ENCODE data around the gene NBPF20.
"Not testable (repeated sequence)": the region's sequence is repeated elsewhere in the genome, so short reads cannot be mapped to it uniquely, and the experiment has no call there.

NBPF20 gene

GRCh38 chr1:145425436-145426029 lies at the start of gene NBPF20:
NBPF20 (minus strand) TSS chr1:145425603; CDS start chr1:145405272, 20,331 bp downstream.
- peak; percentile 61 for DNase-seq

- DNase-seq = not testable (repeated sequence)
These were observed 49.5 kb upstream of the NBPF20 start for GRCh38 chr1:145474837-145475368.

- DNase-seq = not testable (repeated sequence)
These were observed 47.3 kb upstream of the NBPF20 start for GRCh38 chr1:145472731-145473130.

- DNase-seq = not testable (repeated sequence)
These were observed 46.0 kb upstream of the NBPF20 start for GRCh38 chr1:145471365-145471764.

- peak; percentile 61 for DNase-seq
These were observed 40.2 kb upstream of the NBPF20 start for GRCh38 chr1:145465405-145466144.

- DNase-seq = not testable (repeated sequence)
These were observed 39.4 kb upstream of the NBPF20 start for GRCh38 chr1:145464708-145465336.

GRCh38 chr1:145464017-145464416 lies 38.6 kb upstream of the NBPF20 start:
- not testable (repeated sequence) for DNase-seq

- DNase-seq = not testable (repeated sequence)
These were observed 35.3 kb upstream of the NBPF20 start for GRCh38 chr1:145460684-145461083.

GRCh38 chr1:145460048-145460447 lies 34.6 kb upstream of the NBPF20 start:
- DNase-seq = not testable (repeated sequence)

GRCh38 chr1:145459591-145459990 lies 34.2 kb upstream of the NBPF20 start:
- not testable (repeated sequence) for DNase-seq

GRCh38 chr1:145459063-145459462 lies 33.7 kb upstream of the NBPF20 start:
- not testable (repeated sequence) for DNase-seq

- not testable (repeated sequence) for DNase-seq
These were observed 29.4 kb upstream of the NBPF20 start for GRCh38 chr1:145454824-145455177.

- DNase-seq = not testable (repeated sequence)
These were observed 28.7 kb upstream of the NBPF20 start for GRCh38 chr1:145453873-145454823.

- DNase-seq = not testable (repeated sequence)
These were observed 27.1 kb upstream of the NBPF20 start for GRCh38 chr1:145452506-145452905.

- DNase-seq = not testable (repeated sequence)
These were observed 26.5 kb upstream of the NBPF20 start for GRCh38 chr1:145451914-145452313.

- DNase-seq = not testable (repeated sequence)
These were observed 19.8 kb upstream of the NBPF20 start for GRCh38 chr1:145445219-145445618.

GRCh38 chr1:145442340-145442739 lies 16.9 kb upstream of the NBPF20 start:
- not testable (repeated sequence) for DNase-seq

GRCh38 chr1:145431363-145432256 lies 6.2 kb upstream of the NBPF20 start:
- DNase-seq = not testable (repeated sequence)

GRCh38 chr1:145430830-145431229 lies 5.4 kb upstream of the NBPF20 start:
- not testable (repeated sequence) for DNase-seq

GRCh38 chr1:145429329-145429728 lies 3.9 kb upstream of the NBPF20 start:
- DNase-seq = not testable (repeated sequence)
